GM12892 (cell line): Measurements from ENCODE around the gene TIMMDC1.

Experiments used
- POLR2A ChIP-seq: IDR thresholded peaks from 2 replicates; pipeline ENCODE4 v1.6.1; 2011; ENCODE audit warnings: low read depth, low read length, control low read depth
- POLR2AphosphoS5 ChIP-seq: IDR thresholded peaks from 2 replicates; pipeline ENCODE4 v1.6.1; 2011; ENCODE audit warnings: low read depth, low read length, control low read depth
- TAF1 ChIP-seq: IDR thresholded peaks from 2 replicates; pipeline ENCODE4 v1.6.1; 2011; ENCODE audit warnings: low read depth, mild to moderate bottlenecking, control low read depth, low read length, borderline replicate concordance

GRCh38 chr3:119490153-119490552 is 8.2 kb upstream of the TIMMDC1 start:
- TF ChIP-seq POLR2A, result no peak
- no peak for TF ChIP-seq TAF1
- no peak for TF ChIP-seq POLR2AphosphoS5
